CD4-positive, alpha-beta T cell treated with Interleukin-21 for 1 hour (primary cell): ENCODE results near the gene CAV1.
A peak's percentile ranks its signal among the peaks of the same experiment; 100 is the strongest.

ENCODE experiments used
- DNase-seq: peaks from one replicate; pipeline ENCODE4 v3.0.0-alpha.2; 2020

The CAV1 gene

DNA sequence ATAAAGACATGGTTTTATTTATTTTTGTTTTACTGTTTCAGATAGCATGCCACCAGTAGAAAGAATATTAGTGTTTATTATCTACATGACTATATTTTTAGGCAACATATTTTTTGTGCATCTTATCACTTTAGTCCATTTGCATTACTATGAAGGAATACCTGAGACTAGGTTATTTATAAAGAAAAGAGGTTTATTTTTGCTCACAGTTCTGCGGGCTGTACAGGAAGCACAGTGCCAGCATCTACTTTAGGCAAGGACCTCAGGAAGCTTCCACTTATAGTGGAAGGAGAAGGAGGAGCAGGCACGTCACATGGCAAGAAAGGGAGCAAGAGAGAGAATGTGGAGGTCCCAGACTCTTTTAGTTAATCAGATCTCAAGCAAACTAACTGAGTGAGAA, 19.6 kb upstream of the CAV1 start:
- DNase-seq, result no peak

DNA sequence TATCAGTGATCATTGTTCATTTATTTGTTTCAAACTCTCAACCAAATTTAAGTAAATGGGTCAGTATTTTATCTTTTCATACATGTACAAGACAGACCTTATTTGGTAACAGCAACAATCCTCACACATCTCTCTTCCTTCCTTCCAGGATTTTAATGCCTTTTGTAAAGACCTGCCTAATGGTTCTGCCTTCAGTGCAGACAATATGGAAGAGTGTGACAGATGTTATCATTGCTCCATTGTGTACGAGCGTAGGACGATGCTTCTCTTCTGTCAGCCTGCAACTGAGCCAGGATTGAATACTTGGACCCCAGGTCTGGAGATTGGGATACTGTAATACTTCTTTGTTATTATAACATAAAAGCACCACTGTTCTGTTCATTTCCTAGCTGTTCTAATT, 19.0 kb upstream of the CAV1 start:
- no peak for DNase-seq

DNA sequence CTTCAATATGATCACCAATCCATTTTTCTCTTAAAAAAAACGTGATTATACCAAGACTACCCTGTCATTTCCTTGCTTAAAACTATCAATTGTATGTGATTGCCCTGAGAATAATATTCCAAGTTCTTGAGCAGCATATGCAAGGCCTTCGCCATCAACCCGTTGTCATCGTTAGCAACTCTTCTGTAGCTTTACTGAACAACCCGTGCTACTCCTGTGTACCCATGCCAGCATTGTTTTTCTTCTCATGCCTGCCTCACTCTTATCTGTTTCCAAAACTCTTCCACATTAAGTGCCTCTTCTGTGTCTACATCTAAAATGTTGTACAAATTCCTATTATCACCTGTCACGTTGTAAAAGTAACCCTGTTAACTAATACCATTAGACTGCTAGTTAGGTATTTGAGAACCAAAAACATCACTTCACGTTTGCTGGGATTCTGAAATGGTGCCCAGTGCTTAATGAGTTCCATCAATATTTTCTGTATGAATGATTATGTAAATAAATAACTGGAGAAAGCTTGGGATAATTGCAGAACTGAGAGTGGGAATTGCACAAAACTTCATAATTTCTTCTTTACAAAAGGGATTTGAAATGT, 14.8 kb upstream of the CAV1 start:
- DNase-seq, result no peak

DNA sequence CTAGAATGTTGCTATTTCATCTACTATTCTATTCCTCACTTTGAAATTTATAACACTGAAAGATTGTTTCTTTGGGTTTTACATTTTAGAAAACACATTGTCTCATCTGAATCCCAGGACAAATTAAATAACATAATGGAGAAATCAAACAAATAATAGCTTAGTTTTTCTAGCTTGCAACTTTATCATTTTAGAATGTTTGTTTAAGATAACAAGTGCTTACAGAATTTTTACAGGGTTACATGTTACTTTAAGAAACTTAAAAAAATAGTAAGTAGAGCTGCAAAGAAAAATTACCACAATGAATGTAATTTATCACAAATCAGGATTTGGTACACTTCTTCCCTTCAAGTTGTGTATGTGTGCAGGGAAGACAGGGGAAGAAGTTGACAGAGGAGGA, 14.0 kb upstream of the CAV1 start:
- DNase-seq, result no peak

DNA sequence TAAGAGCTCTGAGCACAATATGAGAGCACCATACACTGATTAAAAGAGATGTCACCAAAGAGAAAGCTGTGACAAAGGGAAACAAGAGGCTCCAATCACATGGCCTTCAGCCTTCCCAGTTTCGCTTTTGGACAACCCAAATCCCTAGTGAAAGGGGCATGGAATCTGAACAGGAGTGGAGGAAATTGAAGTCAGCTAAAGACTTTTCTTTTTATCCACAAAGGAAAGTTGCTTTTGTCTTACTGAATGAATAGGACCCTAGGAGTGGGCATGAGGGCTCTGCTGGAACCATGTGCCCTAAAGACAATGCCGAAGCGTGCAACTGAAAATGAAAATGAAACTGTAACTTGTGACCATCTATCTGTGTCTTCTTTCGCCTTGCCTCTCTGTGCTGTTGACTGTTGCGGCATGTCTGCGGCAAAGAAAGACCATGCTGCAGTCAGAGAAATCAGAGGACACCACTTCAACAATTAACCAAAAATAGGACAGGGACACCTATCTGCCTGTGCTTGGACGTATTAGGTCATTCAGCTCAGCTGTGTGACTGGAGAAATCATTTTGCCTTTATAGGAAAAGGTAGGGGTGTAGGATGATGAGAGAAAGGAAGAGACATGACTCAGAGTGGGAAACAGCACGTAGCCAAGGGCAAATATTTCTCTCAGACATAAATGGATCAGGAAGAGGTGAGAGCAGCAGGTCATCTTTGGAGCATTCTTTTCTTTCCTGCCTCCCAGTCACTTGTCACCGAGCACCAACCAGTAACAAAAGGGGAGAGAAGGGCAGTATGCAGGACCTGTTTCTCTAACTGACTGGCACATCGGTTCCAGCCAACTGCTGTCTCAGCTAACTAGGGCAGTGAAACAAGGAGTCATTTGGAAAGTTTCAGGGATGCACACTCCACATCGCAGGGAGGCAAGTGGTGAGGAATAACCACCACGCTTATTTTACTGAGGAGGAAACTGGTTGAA, 13.0 kb upstream of the CAV1 start:
- DNase-seq, result peak; percentile 58

DNA sequence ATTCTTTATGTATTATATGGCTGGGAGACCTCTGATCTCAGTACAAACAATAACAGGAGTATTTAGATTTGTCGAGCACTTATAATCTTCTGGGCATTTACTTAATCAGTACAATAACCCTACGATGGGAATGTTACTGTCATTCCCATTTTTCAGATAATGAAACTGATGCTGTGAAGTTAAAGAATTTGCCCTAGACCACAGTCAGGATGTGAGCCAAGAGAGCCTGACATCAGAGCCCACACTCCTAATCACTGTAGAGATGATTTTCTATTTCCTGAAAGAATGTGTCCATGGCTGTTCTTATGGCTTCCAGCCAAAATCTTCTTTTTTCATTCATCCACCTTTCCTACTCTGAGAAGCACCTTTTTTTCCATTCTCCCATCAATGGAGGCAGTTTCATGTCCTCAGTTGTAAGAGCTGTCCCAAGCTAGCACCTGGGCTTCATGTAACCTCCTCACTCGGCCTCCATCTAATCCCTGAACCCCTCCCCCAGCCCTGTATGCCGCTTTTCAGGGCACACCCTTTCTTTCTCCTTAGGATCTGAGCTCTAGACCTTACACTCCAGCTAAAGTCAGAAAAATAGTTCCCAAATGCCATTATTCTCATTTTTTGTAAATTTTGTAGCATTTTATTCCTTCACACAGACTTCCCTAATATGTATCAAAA, 12.2 kb upstream of the CAV1 start:
- no peak for DNase-seq

DNA sequence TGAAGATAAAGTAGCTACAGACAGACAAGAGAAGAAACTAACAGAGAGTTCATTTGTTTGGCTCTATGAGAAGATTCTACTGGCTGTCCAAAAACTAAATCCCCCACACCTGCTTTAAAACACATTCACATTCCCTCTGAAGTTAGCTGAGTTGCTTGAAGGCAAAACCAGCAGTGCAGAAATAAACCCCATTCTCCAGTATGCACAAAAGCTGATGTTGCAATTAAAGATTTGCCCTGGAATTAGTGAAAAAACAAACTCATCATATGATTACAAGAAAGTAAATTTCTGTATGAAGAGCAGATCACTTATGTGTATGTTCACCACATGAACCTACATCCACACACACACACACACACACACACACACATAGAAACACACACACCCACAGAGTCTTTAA, 9.3 kb upstream of the CAV1 start:
- no peak for DNase-seq

DNA sequence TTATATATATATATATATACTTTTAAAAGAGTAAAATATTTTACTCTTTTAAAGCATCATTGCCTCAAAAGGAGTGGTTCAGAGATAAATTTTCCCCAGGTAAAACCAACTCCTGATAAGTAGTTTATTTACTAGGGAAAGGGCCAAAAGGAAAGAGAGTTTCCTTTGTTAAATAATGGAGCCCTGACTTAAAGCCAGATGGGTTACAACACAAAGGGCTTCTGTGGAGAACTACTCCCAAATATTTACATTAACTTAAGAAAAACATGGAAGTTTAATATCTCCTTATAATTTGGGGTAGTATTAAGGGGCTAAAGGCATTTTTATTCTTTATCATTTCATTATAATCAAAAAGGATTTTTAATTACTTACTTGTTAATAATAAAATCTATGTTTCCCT, 8.5 kb upstream of the CAV1 start:
- no peak for DNase-seq

DNA sequence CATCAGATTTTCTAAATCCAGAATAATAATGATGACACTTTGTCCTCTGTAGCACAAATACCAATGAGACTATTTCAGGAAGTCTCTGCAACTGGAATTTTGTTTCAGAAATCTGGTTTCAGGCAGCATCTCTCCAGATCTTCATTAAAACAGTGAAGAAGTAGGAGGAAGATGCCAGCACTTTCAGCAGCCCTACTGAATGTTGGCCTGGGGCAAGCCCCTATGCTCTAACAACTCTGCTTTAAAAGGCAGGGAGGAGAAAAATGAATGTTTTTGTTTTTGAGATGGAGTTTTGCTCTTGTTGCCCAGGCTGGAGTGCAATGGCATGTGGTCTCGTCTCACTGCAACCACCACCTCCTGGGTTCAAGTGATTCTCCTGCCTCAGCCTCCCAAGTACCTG, 7.2 kb upstream of the CAV1 start:
- DNase-seq, result no peak

DNA sequence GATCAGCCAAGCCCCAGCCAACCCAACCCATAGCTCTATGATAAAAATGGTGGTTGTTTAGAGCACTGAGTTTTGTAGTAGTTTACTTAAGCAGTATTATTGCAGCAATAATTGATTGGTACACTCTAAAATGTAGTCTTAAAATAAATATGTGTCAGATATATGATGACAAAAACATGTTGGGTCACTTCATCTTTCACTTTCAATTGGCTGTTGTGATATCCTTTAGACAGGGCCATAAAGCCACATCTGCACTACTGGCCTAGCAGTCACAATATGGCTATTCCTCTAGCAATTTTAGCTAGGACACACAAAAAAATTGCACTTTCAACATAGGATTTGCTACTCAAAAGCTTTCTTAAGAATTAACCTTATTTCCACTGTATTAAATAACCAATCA, 5.9 kb upstream of the CAV1 start:
- DNase-seq, result no peak

DNA sequence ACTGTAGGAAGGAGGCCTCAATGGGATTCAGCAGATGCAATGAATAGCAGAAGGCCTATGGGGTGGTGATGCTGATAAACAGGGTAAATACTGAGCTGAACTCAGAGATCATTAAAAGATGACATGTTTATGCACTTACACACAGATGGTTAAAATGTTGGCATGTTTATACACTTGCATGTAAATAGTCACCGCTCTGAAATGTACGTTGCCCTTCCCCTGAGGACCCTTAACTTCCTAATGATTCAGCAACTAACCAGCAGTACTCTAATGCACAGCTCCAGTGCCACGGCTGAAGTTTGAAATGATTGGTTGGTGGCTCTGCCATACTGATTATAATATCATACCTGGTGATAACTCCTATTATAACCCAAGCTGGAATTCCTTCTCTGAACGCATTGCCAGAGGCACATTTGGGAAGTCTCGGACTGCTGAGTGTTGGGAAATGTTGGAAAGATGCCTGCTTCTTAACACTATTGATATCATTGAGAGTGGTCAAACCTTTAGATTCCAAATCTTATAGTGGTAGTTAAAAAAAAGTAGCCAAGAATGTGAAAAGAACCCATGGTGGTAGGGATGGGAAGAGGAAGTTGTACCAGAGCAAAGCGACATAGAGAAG, 3.7 kb upstream of the CAV1 start:
- DNase-seq, result no peak

DNA sequence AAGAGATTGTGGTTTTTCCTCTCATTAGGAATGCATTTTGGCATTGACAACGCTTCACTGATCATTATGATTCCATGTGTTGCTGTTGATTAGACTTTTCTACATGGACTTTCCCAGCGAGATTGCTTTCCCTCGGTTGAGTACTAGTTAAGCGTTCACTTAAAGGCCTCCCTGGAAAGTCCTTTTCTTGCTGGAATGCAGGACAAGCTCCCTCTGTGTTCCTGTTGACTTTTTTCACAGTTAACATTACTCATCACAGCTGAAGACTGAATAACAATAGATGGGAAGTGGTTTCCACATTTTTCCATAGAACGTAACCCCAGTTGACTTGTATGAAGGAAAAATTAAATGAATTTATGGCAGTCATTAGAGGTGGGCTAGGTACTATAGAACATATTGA, 2.6 kb upstream of the CAV1 start:
- DNase-seq, result no peak

DNA sequence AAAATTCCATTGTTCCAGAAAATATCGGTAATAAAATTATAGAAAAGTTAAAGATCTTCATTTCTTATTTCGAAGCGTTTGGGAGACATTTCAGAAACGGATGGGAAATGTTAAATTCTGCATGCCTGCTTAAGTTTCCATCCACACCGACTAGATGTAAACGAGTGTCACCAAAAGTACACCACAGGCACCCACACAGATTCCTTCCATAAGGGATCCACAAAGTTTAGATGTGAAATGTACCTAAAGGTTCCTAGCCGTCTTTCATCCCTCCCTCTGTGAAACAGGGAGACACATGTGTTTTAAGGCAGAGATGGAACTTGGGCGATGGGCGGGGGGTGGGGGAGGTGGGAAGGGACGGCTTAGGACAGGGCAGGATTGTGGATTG, 621 bp upstream of the CAV1 start:
- DNase-seq, result no peak

DNA sequence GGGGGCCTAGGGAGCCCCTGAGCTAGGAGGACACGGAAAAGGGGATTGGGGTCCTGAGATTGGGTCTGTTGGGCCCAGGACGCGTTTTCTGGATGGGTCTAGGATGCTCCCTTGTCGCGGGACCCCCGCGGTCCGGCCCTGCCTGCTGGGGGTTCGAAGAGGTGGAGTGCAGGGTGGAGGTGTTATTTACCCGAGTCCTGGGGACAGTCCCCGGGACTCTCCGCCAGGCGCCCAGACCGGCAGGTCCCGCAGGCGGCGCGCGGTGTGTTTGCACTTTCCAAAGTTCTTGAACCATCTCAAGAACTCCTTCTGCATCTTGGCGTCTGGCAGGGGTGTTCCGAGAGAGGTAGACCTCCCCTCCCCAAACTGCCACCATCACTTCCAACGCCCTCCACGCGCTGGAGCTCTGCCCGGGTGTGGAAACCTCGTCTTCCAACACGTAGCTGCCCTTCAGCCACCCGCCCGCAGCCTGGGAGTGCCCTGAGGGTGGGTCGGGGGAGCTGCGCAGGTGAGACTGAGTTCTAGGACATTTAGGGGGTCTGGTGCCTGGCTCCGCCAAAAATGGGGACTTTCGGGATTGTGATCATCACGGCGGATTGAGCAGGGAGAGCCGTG, 569 bp downstream of the CAV1 start:
- peak; percentile 19 for DNase-seq

DNA sequence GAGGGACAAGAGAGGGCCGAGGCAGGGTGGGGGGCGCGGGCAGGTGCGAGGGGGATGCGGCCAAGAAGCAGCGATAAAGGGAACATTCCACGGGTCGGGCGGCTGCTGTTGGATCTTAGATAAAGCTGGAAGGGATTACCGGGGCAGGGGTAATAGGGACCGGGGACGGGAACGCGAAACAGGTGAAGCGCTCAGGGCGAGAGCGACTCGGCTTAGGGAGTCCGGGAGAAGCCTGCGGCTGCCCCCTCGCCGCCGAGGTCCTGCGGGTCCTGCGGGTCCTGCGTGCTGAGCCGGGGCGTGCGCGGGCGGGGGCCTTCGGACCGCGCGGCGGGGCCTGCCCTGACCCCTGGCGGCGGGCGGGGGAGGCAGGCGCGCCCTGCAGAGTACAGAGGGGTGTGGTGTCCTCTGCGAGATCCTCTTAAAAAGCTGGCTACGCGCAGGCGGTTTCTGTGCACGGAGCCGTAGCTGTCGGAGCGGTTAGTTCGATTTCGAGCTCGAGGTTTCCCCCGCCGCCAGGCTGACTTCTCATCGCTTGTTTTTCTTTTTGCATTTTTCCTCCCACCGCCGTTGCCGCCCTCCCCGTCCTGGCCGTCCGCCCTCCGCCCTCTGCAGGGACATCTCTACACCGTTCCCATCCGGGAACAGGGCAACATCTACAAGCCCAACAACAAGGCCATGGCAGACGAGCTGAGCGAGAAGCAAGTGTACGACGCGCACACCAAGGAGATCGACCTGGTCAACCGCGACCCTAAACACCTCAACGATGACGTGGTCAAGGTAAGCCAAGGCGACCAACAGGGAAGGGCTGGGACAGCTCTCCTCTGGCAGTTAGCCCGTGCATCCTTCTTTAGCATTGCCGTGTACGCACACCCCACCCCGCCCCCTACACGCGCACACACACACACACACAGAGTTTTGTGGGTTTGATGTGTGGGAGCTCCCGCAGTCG, 1.4 kb downstream of the CAV1 start:
- DNase-seq, result peak; percentile 67

DNA sequence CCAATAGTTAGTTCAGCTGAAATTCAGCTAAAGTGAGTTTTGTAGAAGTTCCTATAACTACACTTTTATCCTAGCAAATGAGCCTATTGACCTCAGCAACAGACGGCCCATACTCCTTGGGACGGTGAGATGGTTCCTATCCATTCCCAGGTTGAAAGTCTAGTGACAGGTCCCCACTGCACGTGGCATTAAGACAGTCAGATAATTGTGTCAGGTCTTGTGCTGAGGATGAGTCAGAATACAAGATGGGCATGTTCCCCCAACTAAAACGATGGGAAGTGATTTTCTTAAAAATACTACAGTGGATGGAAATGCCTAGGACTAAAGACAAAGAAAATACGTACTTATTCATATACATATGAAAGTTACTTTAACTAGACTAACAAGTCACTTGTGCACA, 2.1 kb downstream of the CAV1 start:
- DNase-seq, result no peak

DNA sequence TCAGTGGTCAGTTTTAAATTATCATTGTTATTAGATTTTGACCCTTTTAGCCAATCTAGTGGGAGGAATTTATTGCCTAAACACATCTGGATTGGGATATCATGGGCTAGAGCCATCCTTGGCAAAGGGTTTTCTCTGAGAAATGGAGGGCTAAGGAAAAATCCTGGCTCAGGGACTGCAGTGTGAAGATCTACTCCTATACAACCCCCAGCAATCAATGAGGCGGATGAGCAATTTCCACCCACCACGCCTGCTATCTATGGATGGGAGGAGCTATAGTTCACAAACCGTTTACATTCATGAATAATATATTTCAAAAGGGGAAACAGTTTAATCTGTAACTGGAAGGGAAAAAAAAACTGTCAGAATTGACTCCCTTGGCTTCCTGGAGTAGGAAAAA, 2.7 kb downstream of the CAV1 start:
- DNase-seq, result no peak

DNA sequence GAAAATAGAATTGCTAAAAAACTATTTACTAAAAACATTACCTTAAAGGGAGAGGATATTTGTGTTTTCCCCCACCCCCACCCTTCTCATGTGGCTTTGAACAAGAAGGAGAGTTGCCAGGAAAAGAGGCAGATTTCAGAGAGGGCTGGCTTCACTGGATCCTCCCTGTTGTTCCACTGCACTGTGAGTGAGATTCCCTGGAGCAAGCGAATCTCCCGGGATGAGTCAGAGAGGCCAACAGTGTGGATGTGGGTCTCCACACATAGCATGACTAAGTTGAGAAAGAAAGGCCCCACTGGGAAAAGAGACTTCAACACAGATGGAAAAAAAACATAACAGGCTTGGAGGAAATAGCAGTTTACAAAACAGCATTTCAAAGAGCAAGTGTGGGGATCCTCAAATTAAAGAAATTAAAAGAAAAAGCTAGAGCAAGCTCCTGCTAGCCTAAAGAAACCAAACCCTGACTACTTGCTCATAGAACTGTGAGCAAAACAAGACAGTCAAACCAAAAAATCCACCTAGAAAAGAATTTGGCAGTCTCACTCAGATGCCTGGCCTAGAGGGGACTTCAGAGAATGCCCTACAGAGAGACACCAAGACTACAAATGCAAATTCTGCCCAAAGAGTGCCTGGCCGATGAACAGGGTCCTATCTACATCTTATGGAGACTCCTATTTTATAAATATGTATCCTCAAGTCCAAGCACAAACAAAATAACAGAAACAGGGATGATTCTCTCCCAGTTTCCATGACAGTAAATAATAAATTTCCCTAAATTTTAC, 3.4 kb downstream of the CAV1 start:
- DNase-seq, result no peak

DNA sequence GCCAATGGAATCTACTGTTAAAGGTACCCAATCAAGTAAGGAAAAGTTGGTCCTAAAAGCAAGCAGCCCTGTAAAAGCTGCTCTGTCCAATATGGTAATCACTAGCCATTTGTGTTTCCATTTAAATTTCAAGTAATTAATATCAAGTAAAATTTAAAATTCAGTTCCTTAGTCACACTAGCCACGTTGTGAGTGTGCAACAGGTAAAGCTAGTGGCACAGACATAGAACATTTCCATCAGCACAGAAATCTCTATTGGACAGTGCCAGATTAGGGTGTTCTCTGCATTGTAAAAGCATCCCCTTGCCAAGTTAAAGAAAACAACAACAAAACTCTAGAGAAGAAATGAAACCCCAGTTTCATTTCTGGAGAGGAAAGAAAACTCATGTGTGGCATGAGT, 4.4 kb downstream of the CAV1 start:
- no peak for DNase-seq

DNA sequence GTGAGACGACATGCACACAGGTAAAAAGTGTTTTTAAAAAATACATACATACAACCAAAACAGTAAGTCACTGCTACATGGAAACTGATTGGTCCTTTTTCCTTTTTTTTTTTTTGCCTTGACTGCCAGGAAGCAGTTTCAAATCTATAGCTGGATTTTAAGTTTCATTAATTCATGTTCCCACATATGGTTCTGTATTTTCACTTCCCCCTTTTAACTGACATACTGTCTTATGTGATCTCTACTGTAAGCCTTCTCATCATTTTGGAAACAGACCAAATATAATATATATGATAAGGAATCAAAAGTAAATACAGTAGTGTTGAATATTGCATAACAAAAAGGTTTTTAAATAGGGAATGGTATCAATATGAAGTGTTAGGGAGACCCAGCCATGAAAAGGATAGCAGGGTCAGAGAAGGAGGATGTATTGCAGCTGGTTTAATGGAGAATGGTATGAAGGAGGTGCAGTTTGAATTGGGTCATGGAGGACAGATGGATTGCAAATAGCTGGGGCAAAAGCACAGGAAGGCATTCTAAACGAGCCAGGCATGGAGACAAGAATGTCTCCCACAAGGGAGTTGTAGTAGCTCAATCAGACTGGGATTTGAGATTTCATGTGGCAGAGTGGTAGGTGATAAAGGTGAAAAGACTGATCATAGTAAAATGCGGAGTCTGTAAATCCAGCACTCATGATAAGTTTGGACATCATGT, 5.4 kb downstream of the CAV1 start:
- DNase-seq, result no peak
